Keratinocyte (primary cell): ENCODE results near the gene ERCC6L2.

ENCODE experiments used
- CTCF ChIP-seq, 3 experiments: IDR thresholded peaks in 1 of 3; conservative IDR thresholded peaks in 1 of 3; optimal IDR thresholded peaks in 1 of 3; 2 replicates in 2 of 3; 3 replicates in 1 of 3; pipeline versions ENCODE3 to v1.5.1; 2011; ENCODE audit warnings: low read length in 3 of 3, mild to moderate bottlenecking in 3 of 3, moderate library complexity in 2 of 3, control low read depth in 1 of 3, inconsistent platforms in 1 of 3; ENCODE audit not compliant: insufficient read depth in 2 of 3; ENCODE audit errors: extremely low read depth in 1 of 3
- EZH2 ChIP-seq: IDR thresholded peaks from one replicate; pipeline ENCODE4 v1.6.1; 2012; ENCODE audit warnings: inconsistent platforms, mild to moderate bottlenecking, low read length, moderate library complexity

DNA sequence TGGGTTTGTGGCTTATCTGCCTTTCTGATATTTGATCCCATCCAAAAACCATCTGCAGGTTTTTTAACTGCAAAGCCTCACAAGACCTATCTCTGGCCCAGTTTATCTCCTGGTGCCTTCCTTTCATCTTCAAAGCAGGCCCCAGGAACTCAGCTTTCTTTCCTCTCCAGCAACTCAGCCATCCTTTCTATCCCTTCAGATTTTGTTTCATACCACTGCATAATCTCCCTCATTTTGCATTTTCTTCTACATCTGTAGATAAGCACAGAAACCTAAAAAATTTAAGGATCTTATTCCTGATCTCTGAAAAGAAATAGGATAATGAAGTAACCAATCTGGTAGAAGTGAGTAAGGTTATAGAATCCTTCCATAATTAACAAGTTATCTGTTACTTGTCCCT is 19.5 kb upstream of the ERCC6L2 start:
- no peak for TF ChIP-seq CTCF (optimal IDR thresholded peaks at IDR 0.05 in 1 of 3, IDR thresholded peaks at IDR 0.05 in 1 of 3, conservative IDR thresholded peaks at IDR 0.05 in 1 of 3; ENCODE audit: extremely low read depth in 1 of 3, insufficient read depth in 2 of 3, low read length in 3 of 3)
- no peak for TF ChIP-seq EZH2
